ENCODE results near the gene NME4.
"Not testable (repeated sequence)": the region's sequence is repeated elsewhere in the genome, so short reads cannot be mapped to it uniquely, and the experiment has no call there.

NME4 gene

DNA sequence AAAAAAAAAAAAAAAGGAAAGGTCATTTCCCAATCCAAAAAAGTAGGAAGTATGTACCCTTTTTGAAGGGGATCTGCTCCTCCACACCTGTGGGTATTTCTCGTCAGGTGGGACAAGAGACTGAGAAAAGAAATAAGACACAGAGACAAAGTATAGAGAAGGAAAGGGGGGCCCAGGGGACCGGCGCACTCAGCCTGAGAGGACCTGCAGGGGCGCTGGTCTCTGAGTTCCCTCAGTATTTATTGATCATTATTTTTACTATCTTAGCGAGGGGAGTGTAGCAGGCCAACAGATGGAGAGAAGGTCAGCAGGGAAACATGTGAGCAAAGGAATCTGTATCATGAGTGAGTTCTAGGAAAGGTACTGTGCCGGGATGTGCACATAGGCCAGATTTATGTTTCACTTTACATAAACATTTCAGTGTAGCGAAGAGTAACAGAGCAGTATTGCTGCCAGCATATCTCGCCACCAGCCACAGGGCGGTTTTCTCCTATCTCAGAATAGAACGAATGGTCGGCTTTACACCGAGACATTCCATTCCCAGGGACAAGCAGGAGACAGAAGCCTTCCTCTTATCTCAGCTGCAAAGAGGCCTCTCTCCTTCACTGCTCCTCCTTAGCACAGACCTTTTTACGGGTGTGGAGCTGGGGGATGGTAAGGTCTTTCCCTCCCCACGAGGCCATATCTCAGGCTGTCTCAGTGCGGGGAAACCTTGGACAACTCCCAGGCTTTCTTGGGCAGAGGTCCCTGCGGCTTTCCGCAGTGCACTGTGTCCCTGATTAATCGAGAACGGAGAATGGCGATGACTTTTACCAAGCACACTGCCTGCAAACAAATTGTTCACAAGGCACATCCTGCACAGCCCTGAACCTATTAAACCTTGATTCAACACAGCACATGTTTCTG, 9.0 kb upstream of the NME4 start:
- DNase-seq; in situ Hi-C loops (cut with HindIII; ENCODE audit: low pct_ligation_motif_present, low pct_unique_long_range_greater_than_20kb, low sequenced_read_pairs): not testable (repeated sequence)

DNA sequence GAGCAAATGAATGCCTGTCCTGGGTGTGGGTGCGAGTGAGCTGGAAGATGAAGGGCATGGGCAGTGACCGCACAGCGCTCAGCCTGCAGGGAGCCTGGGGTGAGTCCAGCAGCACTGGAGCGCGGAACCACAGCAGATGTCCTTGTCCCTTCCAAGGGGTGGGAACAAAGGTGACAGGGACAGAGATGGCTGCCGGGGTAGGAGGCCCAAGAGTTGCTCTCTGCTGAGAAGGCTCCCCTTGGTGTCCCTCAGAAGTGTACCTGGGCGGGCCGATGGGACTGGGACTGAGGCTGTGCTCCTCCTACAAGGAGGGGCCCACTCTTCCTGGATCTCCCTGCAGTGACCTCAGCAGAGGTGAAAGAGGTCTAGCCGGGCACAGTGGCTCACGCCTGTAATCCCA, 7.6 kb upstream of the NME4 start:
- in situ Hi-C loops (cut with HindIII; ENCODE audit: low pct_ligation_motif_present, low pct_unique_long_range_greater_than_20kb, low sequenced_read_pairs), result no loop called here

DNA sequence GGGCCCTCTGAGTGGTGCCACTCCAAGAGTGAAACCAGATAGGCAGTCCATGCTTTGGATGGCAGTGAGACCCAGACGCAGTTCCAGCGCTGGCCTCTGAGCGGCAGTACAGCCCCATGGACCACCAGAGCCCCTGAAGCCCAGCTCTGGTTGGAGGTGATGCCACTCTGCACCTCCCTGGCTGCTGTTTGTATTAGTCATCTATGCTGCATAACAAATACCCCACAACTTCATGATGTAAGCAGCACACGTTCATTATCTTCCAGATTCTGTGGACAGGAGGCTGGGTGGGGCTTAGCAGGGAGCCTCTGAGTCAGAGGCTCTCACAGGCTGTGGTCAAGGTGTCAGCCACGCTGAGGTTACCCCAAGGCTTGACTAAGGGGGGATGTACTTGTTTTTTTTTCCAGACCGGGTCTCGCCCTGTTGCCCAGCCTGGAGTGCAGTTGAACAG, 5.1 kb upstream of the NME4 start:
- DNase-seq, result peak; percentile 66
- in situ Hi-C loops (cut with HindIII; ENCODE audit: low pct_ligation_motif_present, low pct_unique_long_range_greater_than_20kb, low sequenced_read_pairs), result no loop called here

More for the DNA sequence above, 7.6 kb upstream of the NME4 start:
- no peak for DNase-seq

DNA sequence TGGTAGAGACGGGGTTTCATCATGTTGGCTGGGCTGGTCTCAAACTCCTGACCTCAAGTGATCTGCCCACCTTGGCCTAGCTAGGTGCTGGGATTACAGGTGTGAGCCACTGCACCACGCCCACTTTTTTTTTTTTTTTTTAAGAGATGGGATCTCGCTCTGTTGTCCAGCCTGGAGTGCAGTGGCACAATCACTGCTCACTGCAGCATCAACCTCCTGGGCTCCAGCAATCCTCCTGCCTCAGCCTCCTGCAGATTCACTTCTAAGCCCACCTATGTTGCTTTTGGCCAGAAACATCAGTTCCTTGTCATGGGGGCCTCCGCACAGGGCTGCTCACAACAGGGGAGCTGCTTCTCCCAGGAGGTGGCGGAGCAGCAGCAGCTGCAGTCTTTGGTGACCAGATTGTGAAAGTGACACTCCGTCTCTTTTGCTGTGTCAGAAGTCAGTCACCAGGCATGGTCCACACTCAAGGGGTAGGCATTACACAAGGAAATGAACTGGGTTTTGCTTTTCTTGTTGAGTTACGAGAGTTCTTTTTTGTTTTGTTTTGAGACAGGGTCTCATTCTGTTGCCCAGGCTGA, 4.5 kb upstream of the NME4 start:
- in situ Hi-C loops (cut with HindIII; ENCODE audit: low pct_ligation_motif_present, low pct_unique_long_range_greater_than_20kb, low sequenced_read_pairs), result no loop called here
- DNase-seq, result no peak

DNA sequence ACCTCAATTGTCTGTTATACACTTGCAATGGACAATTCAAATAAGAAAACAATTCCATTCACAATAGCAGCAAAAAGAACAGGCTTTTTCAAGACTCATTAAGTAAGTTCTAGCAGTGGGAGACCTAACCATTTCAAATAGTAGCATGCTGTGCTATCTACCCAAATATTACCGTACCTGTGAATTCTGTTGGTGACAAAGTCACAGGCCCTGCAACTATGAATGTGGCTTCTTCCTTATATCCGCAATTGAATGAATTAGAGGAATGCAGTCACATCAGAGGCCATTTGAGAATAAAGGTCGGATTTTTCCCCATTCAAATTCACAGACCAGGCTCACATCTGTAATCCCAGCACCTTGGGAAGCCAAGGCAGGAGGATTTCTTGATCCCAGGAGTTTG, 800 bp upstream of the NME4 start:
- DNase-seq, result no peak
- in situ Hi-C loops (cut with HindIII; ENCODE audit: low pct_ligation_motif_present, low pct_unique_long_range_greater_than_20kb, low sequenced_read_pairs), result no loop called here

DNA sequence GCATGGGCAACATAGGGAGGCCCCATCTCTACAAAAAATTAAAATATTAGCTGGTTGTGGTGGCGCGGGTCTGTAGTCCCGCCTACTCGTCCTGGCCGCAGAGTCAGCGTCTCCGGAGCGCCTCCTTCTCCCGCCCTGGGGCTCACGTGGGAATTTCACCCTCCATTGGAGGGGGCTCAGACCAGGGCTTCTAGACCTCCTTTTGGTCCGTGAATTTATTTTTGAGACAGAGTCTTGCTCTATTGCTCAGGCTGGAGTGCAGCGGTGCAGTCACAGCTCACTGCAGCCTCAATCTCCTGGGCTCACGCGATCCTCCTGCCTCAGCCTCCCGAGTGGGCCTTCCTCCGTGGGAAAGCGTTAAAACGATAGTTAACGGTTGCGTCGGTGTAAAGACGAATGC, 394 bp upstream of the NME4 start:
- peak; percentile 50 for DNase-seq
- in situ Hi-C loops (cut with HindIII; ENCODE audit: low pct_ligation_motif_present, low pct_unique_long_range_greater_than_20kb, low sequenced_read_pairs), result no loop called here

DNA sequence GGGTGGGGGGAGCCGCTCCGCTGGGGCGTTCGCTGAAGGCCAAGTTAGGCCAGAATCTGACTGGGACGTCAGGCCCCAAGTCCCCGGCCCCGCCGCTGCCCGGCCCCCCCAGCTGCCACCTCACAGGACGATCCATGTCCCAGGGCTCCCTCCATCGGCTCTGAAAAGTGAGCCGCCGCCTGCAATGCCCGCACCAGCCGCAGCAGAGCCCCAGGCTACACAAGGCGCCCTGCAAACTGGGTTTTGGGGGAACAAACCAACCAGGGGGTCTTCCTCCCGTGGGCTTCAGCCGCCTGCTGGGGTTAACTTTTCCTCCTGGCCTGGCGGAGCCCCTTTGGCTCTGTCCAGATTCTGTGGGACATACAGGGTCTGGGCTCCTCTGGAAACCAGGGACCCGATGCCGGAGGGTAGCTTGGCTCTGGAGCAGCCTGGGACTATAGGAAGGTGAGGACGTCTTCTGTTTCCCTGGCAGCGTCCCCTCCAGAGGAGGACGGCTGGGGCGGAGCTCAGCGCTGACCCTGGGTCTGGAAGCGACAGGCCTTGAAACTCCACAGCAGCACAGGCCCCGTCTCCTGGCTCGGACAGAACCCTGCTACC, 835 bp downstream of the NME4 start:
- DNase-seq, result peak; percentile 67
- in situ Hi-C loops (cut with HindIII; ENCODE audit: low pct_ligation_motif_present, low pct_unique_long_range_greater_than_20kb, low sequenced_read_pairs), result no loop called here

DNA sequence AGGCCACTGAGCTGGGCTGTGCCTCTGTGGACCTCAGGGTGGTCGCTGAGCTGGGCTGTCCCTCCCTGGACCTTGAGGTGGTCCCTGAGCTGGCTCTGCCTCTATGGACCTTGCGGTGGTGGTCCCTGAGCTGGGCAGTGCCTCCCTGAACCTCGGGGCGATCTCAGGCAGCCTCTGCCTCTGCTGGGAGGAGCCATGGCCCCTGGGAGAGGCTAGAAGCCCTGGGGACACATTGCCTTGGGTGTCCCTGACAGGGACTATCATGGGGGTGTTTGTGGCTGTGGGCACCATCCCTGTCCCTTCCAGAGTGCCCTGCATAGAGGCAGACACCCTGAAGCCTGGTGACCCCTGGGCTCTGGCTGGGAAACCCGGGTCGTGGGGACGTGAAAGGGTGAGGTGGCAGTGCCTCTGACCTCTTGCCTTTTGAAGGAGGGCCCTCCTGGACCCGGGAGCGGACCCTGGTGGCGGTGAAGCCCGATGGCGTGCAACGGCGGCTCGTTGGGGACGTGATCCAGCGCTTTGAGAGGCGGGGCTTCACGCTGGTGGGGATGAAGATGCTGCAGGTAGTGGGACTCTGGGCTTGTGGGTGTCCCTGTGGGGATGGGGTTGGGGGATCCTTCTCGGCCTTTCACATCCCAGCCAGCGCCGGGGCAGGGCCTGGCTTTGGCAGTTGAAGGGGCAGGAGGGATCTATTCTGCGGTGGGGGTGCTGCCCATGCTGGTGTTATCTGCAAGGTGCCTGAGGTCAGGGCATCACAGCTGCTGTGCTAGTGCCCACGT, 1.8 kb downstream of the NME4 start:
- in situ Hi-C loops (cut with HindIII; ENCODE audit: low pct_ligation_motif_present, low pct_unique_long_range_greater_than_20kb, low sequenced_read_pairs), result no loop called here

DNA sequence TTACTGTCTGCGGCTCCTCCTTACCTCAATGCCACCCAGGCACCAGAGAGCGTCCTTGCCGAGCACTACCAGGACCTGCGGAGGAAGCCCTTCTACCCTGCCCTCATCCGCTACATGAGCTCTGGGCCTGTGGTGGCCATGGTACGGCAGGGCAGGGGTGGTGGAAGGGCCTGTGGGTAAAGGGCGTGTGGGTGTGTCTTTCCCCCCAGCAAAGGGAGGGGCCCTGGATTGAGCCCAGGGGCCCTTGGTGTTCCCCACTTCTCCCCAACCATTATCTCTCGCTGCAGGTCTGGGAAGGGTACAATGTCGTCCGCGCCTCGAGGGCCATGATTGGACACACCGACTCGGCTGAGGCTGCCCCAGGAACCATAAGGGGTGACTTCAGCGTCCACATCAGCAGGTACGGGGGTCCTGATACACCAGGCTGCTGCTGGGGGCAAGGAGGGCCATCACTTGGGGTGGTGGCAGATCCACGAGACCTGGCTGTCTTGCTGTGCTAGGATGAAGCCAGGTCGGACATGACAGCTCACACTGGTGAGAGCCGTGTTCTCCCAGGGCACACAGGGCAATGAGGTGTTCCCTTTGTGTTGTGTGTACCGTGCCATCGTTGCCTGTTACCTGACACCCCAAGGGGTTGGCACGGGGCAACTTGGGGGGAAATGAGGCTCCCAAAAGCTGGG, 2.5 kb downstream of the NME4 start:
- in situ Hi-C loops (cut with HindIII; ENCODE audit: low pct_ligation_motif_present, low pct_unique_long_range_greater_than_20kb, low sequenced_read_pairs), result no loop called here
- DNase-seq, result no peak

More for the DNA sequence above, 1.8 kb downstream of the NME4 start:
- DNase-seq, result no peak

DNA sequence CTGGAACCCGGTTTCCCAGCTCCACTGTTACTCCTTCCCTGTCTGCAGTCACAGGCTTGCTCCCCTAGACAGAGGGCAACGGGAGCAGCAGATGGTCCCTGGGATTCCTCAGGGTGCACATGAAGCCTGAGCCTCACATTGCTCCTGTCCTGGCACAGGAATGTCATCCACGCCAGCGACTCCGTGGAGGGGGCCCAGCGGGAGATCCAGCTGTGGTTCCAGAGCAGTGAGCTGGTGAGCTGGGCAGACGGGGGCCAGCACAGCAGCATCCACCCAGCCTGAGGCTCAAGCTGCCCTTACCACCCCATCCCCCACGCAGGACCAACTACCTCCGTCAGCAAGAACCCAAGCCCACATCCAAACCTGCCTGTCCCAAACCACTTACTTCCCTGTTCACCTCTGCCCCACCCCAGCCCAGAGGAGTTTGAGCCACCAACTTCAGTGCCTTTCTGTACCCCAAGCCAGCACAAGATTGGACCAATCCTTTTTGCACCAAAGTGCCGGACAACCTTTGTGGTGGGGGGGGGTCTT, 3.1 kb downstream of the NME4 start:
- no peak for DNase-seq
- in situ Hi-C loops (cut with HindIII; ENCODE audit: low pct_ligation_motif_present, low pct_unique_long_range_greater_than_20kb, low sequenced_read_pairs), result no loop called here

DNA sequence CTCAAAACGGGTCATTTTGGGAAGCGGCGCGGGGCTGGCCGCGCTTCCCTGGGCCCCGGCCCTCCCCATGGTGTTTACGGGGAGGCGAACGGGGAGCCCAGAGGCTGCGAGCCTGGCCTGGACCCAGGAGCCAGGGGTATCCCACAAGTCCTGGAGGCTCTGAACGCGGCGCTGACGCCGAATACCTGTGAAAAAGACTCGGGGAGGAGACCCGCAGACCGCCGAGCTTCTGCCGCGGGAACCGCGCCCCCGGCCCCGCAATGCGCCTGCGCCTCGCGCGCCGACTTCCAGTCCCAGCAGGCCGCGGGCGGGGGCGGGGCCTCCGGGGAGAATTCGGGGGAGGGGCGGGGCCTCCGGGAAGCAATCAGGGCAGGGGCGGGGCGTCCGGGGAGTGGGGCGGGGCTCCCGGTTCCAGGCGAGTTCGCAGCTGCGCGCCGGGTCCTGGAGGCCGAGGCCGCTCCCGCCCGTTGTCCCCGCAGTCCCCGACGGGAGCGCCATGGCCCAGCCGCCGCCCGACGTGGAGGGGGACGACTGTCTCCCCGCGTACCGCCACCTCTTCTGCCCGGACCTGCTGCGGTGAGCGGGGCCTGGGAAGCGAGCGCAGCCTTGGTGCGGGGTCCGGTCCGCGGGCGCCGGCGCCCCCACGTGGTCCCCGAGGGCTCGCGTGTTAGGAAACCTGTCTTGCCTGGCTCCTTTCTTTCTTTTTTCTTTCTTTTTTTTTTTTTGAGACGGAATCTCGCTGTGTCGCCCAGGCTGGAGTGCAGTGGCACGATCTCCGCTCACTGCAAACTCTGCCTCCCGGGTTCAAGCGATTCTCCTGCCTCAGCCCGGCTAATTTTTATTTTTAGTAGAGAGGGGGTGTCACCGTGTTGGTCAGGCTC, 4.7 kb downstream of the NME4 start, which contains the start of gene DECR2:
DECR2 (plus strand) TSS at position 418 of the 881 bp plus-strand sequence; CDS start at position 497, 79 bp downstream.
- DNase-seq, result peak; percentile 90
- in situ Hi-C loops (cut with HindIII; ENCODE audit: low pct_ligation_motif_present, low pct_unique_long_range_greater_than_20kb, low sequenced_read_pairs), result no loop called here

DNA sequence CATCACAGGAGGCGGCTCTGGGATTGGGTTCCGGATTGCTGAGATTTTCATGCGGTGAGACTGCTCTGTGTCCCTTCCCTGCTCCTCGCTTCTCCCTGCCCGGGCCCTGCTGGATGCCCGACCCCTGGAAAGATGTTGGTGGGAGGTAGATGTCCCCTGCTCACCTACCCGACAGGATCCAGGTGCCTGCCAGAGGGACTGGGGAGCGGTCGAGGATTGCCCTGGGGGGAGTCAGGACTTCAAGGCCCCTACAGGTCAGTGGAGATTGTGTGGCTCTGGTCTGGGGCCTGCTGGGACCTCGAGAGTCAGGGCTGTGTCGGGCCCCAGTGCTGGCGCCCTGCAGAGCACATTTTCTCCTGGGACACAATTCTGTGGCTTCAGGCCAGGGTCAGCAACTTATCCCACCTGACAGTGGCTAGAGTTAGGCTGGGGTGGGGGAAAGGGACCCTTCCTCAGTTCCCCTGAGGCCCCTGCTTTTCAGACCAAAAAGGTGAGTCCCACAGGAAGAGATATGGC, 8.0 kb downstream of the NME4 start:
- DNase-seq, result no peak
- in situ Hi-C loops (cut with HindIII; ENCODE audit: low pct_ligation_motif_present, low pct_unique_long_range_greater_than_20kb, low sequenced_read_pairs), result no loop called here

DNA sequence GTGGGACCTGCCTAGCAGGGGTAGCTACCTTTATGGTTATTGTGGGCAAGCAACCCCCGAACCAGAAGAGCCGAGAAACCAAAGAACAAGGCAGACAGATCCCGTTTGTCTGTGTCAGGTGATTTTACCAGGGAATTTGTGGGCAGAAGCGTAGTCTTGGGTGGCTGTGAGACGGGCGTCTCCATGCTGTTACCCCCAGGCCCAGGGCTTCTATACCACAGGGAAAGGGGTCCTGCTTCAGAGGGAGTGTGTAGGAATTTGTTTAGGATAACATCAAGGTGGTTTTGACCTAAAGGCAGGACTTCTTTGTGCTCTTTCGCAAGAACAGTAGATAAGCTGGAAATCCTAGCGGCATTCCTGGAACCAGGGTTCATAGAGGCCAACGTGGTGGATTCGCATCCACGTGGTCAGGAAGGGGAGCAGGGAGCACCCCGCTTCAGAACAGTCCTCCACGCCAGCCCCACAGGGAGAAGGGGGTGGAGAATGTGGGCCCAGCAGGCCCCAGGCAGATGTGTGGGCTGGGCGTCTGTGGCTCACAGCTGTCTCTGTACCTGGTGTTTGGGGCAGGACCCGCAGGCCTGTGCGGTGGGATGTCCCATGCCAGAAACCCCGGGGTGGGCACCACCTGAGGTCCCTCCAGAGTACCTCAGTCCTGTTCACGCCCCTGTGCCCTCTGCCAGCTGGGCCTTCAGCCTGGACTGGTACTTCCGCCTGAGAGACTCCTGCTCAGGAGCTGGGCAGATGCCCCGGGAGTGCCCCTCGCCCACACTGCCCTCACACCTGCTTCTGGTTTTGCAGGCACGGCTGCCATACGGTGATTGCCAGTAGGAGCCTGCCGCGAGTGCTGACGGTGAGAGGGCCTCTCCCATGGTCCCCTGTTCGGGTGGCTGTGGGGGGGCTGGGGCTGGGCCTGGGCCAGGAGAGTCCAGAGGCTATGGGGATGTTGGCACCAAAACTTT, 8.8 kb downstream of the NME4 start:
- DNase-seq, result no peak
- in situ Hi-C loops (cut with HindIII; ENCODE audit: low pct_ligation_motif_present, low pct_unique_long_range_greater_than_20kb, low sequenced_read_pairs), result no loop called here

DNA sequence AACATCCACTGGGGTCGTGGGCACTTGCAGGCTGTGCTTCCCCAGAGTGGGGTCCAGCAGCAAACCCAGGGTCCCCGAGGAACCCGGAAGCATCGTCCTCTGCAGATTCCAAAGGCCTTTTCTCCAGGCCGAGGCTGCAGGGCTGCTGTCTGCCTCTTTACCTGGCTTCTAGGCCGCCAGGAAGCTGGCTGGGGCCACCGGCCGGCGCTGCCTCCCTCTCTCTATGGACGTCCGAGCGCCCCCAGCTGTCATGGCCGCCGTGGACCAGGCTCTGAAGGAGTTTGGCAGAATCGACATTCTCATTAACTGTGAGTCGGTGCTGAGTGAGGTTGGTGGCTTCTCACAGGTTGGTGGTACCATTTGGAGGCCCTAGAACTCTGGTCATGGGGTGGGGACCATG, 10.3 kb downstream of the NME4 start:
- DNase-seq, result no peak
- in situ Hi-C loops (cut with HindIII; ENCODE audit: low pct_ligation_motif_present, low pct_unique_long_range_greater_than_20kb, low sequenced_read_pairs), result no loop called here

DNA sequence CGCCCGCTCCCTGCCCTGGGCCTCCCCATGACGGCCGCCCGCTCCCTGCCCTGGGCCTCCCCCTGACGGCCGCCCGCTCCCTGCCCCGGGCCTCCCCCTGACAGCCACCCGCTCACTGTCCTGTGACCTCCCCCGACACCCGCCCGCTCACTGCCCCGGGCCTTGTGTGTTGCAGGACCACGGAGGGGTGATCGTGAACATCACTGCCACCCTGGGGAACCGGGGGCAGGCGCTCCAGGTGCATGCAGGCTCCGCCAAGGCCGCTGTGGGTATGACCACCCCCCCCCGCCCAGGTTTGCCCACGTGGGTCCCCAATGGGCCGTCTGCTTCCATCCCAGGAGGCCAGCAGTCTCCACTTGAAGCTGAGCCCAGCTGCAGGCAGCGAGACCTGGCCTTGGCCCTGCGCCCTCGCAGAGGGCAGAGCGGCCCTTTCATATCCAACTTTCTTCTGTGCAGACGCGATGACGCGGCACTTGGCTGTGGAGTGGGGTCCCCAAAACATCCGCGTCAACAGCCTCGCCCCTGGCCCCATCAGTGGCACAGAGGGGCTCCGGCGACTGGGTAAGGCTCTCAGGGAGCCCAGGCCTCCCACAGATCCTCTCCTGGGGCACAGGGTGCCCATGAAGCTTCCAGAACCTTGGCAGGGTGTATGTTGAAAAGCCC, 13.6 kb downstream of the NME4 start:
- DNase-seq, result no peak
- in situ Hi-C loops (cut with HindIII; ENCODE audit: low pct_ligation_motif_present, low pct_unique_long_range_greater_than_20kb, low sequenced_read_pairs), result no loop called here
